HCT116 (cell line): ENCODE results near the gene CXCR2.
"Not testable (repeated sequence)": the region's sequence is repeated elsewhere in the genome, so short reads cannot be mapped to it uniquely, and the experiment has no call there.

Experiments
- CEBPB ChIP-seq: IDR thresholded peaks from 2 replicates; pipeline ENCODE4 v1.6.1; 2012; ENCODE audit warnings: low read depth
- EZH2 ChIP-seq: fragments of 200-600 bp; sonication (generic); IDR thresholded peaks from 2 replicates; pipeline ENCODE4 v1.6.1; 2017; ENCODE audit warnings: antibody characterized with exemption, mixed run types
- JUND ChIP-seq: IDR thresholded peaks from 2 replicates; pipeline ENCODE4 v1.6.1; 2012
- MAX ChIP-seq: IDR thresholded peaks from 2 replicates; pipeline ENCODE4 v1.6.1; 2012
- POLR2A ChIP-seq: IDR thresholded peaks from 2 replicates; pipeline ENCODE4 v1.7.0; 2011; ENCODE audit warnings: borderline replicate concordance; ENCODE audit not compliant: insufficient read depth, insufficient read length; ENCODE audit errors: extremely low read depth
- TF ChIP-seq, protein P1 (sequence below), 3 experiments: fragments of 200-600 bp in 1 of 3; sonication (generic) in 1 of 3; IDR thresholded peaks in 2 of 3; conservative IDR thresholded peaks in 1 of 3; 2 replicates each; pipeline ENCODE4 v1.5.1; 2012 to 2017; ENCODE audit warnings: low read depth in 2 of 3, low read length in 2 of 3, antibody characterized with exemption in 1 of 3, borderline replicate concordance in 1 of 3, control low read depth in 1 of 3, mild to moderate bottlenecking in 1 of 3, mixed read lengths in 1 of 3, mixed run types in 1 of 3, moderate library complexity in 1 of 3; ENCODE audit not compliant: insufficient read depth in 1 of 3

DNA sequence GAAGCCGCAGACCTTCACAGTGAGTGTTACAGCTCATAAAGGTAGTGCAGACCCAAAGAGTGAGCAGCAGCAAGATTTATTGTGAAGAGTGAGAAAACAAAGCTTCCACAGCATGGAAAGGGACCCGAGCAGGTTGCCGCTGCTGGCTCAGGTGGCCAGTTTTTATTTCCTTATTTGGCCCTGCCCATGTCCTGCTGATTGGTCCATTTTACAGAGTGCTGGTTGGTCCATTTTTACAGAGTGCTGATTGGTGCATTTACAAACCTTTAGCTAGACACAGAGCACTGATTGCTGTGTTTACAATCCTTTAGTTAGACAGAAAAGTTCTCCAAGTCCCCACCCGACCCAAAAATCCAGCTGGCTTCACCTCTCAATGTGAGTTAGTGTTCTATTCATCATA is 4.0 kb upstream of the CXCR2 start:
- TF ChIP-seq EZH2, MAX, POLR2A, JUND, CEBPB: not testable (repeated sequence)
- TF ChIP-seq, protein P1, sequence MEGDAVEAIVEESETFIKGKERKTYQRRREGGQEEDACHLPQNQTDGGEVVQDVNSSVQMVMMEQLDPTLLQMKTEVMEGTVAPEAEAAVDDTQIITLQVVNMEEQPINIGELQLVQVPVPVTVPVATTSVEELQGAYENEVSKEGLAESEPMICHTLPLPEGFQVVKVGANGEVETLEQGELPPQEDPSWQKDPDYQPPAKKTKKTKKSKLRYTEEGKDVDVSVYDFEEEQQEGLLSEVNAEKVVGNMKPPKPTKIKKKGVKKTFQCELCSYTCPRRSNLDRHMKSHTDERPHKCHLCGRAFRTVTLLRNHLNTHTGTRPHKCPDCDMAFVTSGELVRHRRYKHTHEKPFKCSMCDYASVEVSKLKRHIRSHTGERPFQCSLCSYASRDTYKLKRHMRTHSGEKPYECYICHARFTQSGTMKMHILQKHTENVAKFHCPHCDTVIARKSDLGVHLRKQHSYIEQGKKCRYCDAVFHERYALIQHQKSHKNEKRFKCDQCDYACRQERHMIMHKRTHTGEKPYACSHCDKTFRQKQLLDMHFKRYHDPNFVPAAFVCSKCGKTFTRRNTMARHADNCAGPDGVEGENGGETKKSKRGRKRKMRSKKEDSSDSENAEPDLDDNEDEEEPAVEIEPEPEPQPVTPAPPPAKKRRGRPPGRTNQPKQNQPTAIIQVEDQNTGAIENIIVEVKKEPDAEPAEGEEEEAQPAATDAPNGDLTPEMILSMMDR (IDR thresholded peaks at IDR 0.05 in 2 of 3, conservative IDR thresholded peaks at IDR 0.05 in 1 of 3; ENCODE audit: borderline replicate concordance in 1 of 3, insufficient read depth in 1 of 3, low read depth in 2 of 3, low read length in 2 of 3) = not testable (repeated sequence)
